Vagina (tissue), 2 donors: ENCODE measurements around the gene PHLDA2. TPM values are rescaled to one million over a fixed set of nuclear protein-coding genes. Genes with fewer than 3 reads are reported as not detected.

Source experiments
- DNase-seq, 2 donors: peaks; one replicate each; pipeline ENCODE4 v3.0.0-alpha.2; 2017; ENCODE audit errors: extremely low spot score in 2 of 2
- H3K27ac ChIP-seq: fragments of 200-600 bp; sonication (generic); one replicate; pipeline ENCODE4 v1.5.1; 2019
- H3K27me3 ChIP-seq: fragments of 200-600 bp; sonication (generic); one replicate; pipeline ENCODE4 v1.5.1; 2019
- H3K36me3 ChIP-seq, 2 donors: fragments of 200-600 bp; sonication (generic); one replicate each; pipeline ENCODE4 v1.5.1; 2017 to 2019
- H3K4me1 ChIP-seq: fragments of 200-600 bp; sonication (generic); one replicate; pipeline ENCODE4 v1.5.1; 2019
- H3K4me3 ChIP-seq, 2 donors: fragments of 200-600 bp; sonication (generic); 1 replicate in 1 of 2; 2 replicates in 1 of 2; pipeline ENCODE4 v1.5.1; 2016 to 2019
- H3K9me3 ChIP-seq: fragments of 200-600 bp; sonication (generic); one replicate; pipeline ENCODE4 v1.5.1; 2019
- CTCF ChIP-seq, 3 experiments: fragments of 450-650 bp in 2 of 3; fragments of 200-600 bp in 1 of 3; sonication (generic) in 1 of 3; IDR thresholded peaks; one replicate each; pipeline ENCODE4 v1.5.1; 2017 to 2019; ENCODE audit warnings: antibody characterized with exemption in 3 of 3, mild to moderate bottlenecking in 2 of 3, moderate library complexity in 2 of 3
- POLR2A ChIP-seq, 2 donors: fragments of 450-650 bp; IDR thresholded peaks; one replicate each; pipeline ENCODE4 v1.6.1; 2017; ENCODE audit warnings: antibody characterized with exemption in 2 of 2, mild to moderate bottlenecking in 2 of 2, moderate library complexity in 2 of 2
- POLR2AphosphoS5 ChIP-seq, 2 donors: sonication (generic); formaldehyde crosslinking; IDR thresholded peaks; one replicate each; pipeline ENCODE4 v1.9.0; 2017; ENCODE audit warnings: antibody characterized with exemption in 2 of 2, mild to moderate bottlenecking in 2 of 2, low read depth in 1 of 2; ENCODE audit not compliant: insufficient read depth in 1 of 2
- intact Hi-C: fragments of 100-400 bp; cut with DNase I; formaldehyde crosslinking; loops from one replicate; pipeline ENCODE4 v1.15.1; 2023
- total RNA-seq: library from RNA; depleted of rRNA; stranded (reverse); fragments of >200 nt; gene quantifications from one replicate; pipeline ENCODE4 v1.2.3, GENCODE V29; 2016

PHLDA2 gene
- total RNA-seq, 1 donor from 2014 or later, result 43.5 TPM

GRCh38 chr11:2974272-2974671, 45.1 kb upstream of the PHLDA2 start:
- Histone ChIP-seq H3K9me3 (no peaks in the 10 kb centered on the region), H3K36me3 (peaks cover 4 to 87% of the 10 kb centered on the region in 2 donors), H3K4me3 (no peak overlapping the region), H3K4me1 (no peaks in the 10 kb centered on the region), H3K27me3 (no peaks in the 10 kb centered on the region), H3K27ac (no peak overlapping the region)
- no peak for DNase-seq
- TF ChIP-seq CTCF (IDR thresholded peaks at IDR 0.05) (no peak), POLR2A (IDR thresholded peaks at IDR 0.05) (no peak), POLR2AphosphoS5 (IDR thresholded peaks at IDR 0.05; ENCODE audit: insufficient read depth in 1 of 2, low read depth in 1 of 2) (no peak)
- intact Hi-C loops, result no loop called here

- no peaks in the 10 kb centered on the region for H3K4me1 ChIP-seq
- no peaks in the 10 kb centered on the region for H3K27me3 ChIP-seq
- no peaks in the 10 kb centered on the region for H3K9me3 ChIP-seq
- no peak overlapping the region for H3K27ac ChIP-seq
- peaks cover 2 to 86% of the 10 kb centered on the region in 2 donors for H3K36me3 ChIP-seq
- intact Hi-C loops, result no loop called here
- no peak for DNase-seq
- H3K4me3 ChIP-seq, result no peak overlapping the region
- TF ChIP-seq CTCF (IDR thresholded peaks at IDR 0.05) (no peak), POLR2AphosphoS5 (IDR thresholded peaks at IDR 0.05; ENCODE audit: insufficient read depth in 1 of 2, low read depth in 1 of 2) (no peak), POLR2A (IDR thresholded peaks at IDR 0.05) (no peak)
These were observed 39.2 kb upstream of the PHLDA2 start for GRCh38 chr11:2968341-2968900.

GRCh38 chr11:2964782-2965181, 35.6 kb upstream of the PHLDA2 start:
- H3K4me3 ChIP-seq, result no peak overlapping the region
- no peak for TF ChIP-seq CTCF (IDR thresholded peaks at IDR 0.05)
- TF ChIP-seq POLR2A (IDR thresholded peaks at IDR 0.05), result no peak
- no peak for TF ChIP-seq POLR2AphosphoS5 (IDR thresholded peaks at IDR 0.05; ENCODE audit: insufficient read depth in 1 of 2, low read depth in 1 of 2)
- no peaks in the 10 kb centered on the region for H3K27me3 ChIP-seq
- DNase-seq, result no peak
- no peaks in the 10 kb centered on the region for H3K4me1 ChIP-seq
- H3K27ac ChIP-seq, result no peak overlapping the region
- H3K36me3 ChIP-seq, result peaks cover 2 to 76% of the 10 kb centered on the region in 2 donors
- H3K9me3 ChIP-seq, result no peaks in the 10 kb centered on the region
- intact Hi-C loops, result no loop called here

- intact Hi-C loops, result no loop called here
- TF ChIP-seq CTCF (IDR thresholded peaks at IDR 0.05) (no peak), POLR2AphosphoS5 (IDR thresholded peaks at IDR 0.05; ENCODE audit: insufficient read depth in 1 of 2, low read depth in 1 of 2) (no peak), POLR2A (IDR thresholded peaks at IDR 0.05) (no peak)
- Histone ChIP-seq H3K36me3 (peaks cover 2 to 74% of the 10 kb centered on the region in 2 donors), H3K27ac (no peak overlapping the region), H3K4me1 (no peaks in the 10 kb centered on the region), H3K27me3 (no peaks in the 10 kb centered on the region), H3K9me3 (no peaks in the 10 kb centered on the region), H3K4me3 (no peak overlapping the region)
- no peak for DNase-seq
These were observed 34.5 kb upstream of the PHLDA2 start for GRCh38 chr11:2963761-2964160.

GRCh38 chr11:2963112-2963754, 34.0 kb upstream of the PHLDA2 start:
- TF ChIP-seq CTCF (IDR thresholded peaks at IDR 0.05) (no peak), POLR2A (IDR thresholded peaks at IDR 0.05) (no peak), POLR2AphosphoS5 (IDR thresholded peaks at IDR 0.05; ENCODE audit: insufficient read depth in 1 of 2, low read depth in 1 of 2) (no peak)
- peaks cover 2 to 74% of the 10 kb centered on the region in 2 donors for H3K36me3 ChIP-seq
- no peaks in the 10 kb centered on the region for H3K9me3 ChIP-seq
- no peak for DNase-seq
- intact Hi-C loops, result no loop called here
- no peaks in the 10 kb centered on the region for H3K27me3 ChIP-seq
- H3K4me1 ChIP-seq, result no peaks in the 10 kb centered on the region
- no peak overlapping the region for H3K4me3 ChIP-seq
- H3K27ac ChIP-seq, result no peak overlapping the region
